ENCODE data around the gene OR5M3. TPM values are rescaled to one million over a fixed set of nuclear protein-coding genes. Genes with fewer than 3 reads are reported as not detected.

The OR5M3 gene
- total RNA-seq, 4 donors from 2014 or later: not detected

DNA sequence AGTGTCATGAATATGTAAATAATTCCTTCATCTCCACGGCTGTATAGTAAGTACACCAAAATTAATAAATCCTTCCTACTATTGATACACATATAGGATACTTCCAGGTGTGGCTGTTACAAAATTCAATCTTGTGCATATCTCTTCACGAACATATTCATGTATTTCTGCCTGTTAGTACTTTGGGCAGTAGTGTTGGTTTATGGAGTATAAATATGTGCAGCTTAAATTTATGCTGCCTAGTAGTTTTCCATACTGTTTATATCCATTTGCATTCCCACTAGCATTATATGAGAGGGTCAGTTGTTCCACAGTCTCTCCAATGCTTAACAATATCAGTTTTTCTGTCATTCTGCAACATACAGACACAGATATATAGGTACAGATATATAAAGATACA is 22.0 kb upstream of the OR5M3 start:
- no peak for DNase-seq (ENCODE audit: low spot score in 2 of 2)
- H3K36me3 ChIP-seq: no peaks in the 10 kb centered on the region
- H3K9me3 ChIP-seq: peaks cover 0 to 8% (median 0%) of the 10 kb centered on the region in 4 donors
- no peaks in the 10 kb centered on the region for H3K27me3 ChIP-seq
- no peak overlapping the region for H3K27ac ChIP-seq
- no peaks in the 10 kb centered on the region for H3K4me1 ChIP-seq
- TF ChIP-seq, protein P1, sequence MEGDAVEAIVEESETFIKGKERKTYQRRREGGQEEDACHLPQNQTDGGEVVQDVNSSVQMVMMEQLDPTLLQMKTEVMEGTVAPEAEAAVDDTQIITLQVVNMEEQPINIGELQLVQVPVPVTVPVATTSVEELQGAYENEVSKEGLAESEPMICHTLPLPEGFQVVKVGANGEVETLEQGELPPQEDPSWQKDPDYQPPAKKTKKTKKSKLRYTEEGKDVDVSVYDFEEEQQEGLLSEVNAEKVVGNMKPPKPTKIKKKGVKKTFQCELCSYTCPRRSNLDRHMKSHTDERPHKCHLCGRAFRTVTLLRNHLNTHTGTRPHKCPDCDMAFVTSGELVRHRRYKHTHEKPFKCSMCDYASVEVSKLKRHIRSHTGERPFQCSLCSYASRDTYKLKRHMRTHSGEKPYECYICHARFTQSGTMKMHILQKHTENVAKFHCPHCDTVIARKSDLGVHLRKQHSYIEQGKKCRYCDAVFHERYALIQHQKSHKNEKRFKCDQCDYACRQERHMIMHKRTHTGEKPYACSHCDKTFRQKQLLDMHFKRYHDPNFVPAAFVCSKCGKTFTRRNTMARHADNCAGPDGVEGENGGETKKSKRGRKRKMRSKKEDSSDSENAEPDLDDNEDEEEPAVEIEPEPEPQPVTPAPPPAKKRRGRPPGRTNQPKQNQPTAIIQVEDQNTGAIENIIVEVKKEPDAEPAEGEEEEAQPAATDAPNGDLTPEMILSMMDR (IDR thresholded peaks at IDR 0.05): no peak
- no peak for TF ChIP-seq POLR2A (IDR thresholded peaks at IDR 0.05)
- no peak for TF ChIP-seq EP300 (IDR thresholded peaks at IDR 0.05)
- H3K4me3 ChIP-seq: no peak overlapping the region
- 82 to 85% methylated on average over 2 of the region's 2 CpGs for WGBS, 2 donors

DNA sequence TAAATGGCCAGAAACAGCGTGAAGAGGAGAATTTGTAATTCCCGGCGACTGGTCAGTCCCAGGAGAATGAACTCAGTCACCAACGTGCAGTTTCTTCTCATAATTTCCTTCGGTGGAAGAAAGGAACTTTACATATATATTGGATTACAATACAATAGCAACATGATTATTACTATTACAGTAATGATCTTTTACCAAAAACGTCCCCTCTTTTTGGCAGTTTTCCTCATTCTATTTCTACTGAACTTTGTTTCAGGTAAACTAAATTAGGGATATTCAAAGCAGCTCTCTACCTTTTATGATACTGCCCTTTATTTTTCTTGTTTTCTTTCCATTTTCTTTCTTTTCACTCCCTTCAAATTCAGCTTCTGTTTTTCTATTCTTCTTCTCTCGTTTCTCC is 18.1 kb upstream of the OR5M3 start, which contains the start of gene OR5M8:
OR5M8 (minus strand) TSS at position 101 of the 400 bp plus-strand sequence; CDS start at position 101, 0 bp downstream.
- peaks cover 0 to 2% (median 0%) of the 10 kb centered on the region in 4 donors for H3K9me3 ChIP-seq
- DNase-seq (ENCODE audit: low spot score in 2 of 2): no peak
- 80 to 81% methylated on average over 7 of the region's 7 CpGs for WGBS, 2 donors

DNA sequence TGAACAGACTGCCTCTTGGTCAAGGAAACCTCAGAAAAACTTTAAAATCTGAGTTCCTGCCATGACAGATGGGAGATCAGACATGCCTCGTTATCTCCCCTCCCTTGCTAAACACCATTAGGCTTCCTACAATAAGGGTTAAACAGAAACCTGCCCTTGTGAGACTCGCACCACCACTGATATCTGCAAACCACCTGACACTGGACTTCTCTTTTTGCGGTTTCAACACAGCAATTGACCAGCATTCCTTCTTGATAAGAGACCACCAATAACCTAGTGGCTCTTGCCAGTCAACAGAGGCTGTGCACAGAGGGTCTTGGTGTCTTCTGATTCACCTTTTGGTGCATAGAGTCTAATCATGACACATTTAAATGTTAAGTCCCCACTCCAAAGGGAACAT is 13.6 kb upstream of the OR5M3 start:
- no peak for DNase-seq (ENCODE audit: low spot score in 2 of 2)
- no peaks in the 10 kb centered on the region for H3K36me3 ChIP-seq
- no peaks in the 10 kb centered on the region for H3K27me3 ChIP-seq
- TF ChIP-seq, protein P1 (IDR thresholded peaks at IDR 0.05): no peak
- TF ChIP-seq EP300 (IDR thresholded peaks at IDR 0.05) (no peak), POLR2A (IDR thresholded peaks at IDR 0.05) (no peak)
- H3K4me1 ChIP-seq: no peaks in the 10 kb centered on the region
- no peak overlapping the region for H3K4me3 ChIP-seq
- WGBS, 2 donors: 75 to 77% methylated on average over 3 of the region's 3 CpGs
- H3K9me3 ChIP-seq: peaks cover 0 to 2% (median 0%) of the 10 kb centered on the region in 4 donors
- no peak overlapping the region for H3K27ac ChIP-seq

More for the DNA sequence above, 18.1 kb upstream of the OR5M3 start, which contains the start of gene OR5M8:
- Histone ChIP-seq H3K27me3 (no peaks in the 10 kb centered on the region), H3K36me3 (no peaks in the 10 kb centered on the region), H3K4me3 (no peak within 1 kb of the TSS), H3K4me1 (no peaks in the 10 kb centered on the region), H3K27ac (no peak within 1 kb of the TSS)
- TF ChIP-seq, protein P1 (IDR thresholded peaks at IDR 0.05): no peak
- TF ChIP-seq EP300 (IDR thresholded peaks at IDR 0.05) (no peak), POLR2A (IDR thresholded peaks at IDR 0.05) (no peak)

DNA sequence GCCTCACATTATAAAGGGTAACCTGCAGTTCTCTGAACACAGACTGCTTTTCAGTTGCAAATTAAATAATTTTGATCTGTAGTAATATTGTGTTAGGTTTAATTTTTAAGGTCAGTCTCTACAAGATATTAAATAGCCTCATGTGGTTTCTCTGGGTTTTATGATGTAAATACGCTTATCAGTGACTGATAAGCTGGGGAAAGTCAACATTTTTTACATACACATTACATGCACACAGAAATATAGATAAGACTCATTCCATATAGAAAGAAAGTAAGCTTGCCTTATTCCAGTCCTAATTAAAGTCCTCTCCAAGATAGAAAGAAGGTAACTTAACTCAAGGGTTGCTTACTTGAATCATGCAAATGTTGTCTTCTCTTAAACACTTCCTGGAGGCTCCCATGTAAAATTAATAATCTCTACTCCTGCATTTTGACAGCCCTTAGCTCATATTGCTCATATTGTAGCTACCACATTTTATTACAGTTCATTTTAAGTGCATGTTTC is 1.6 kb upstream of the OR5M3 start:
- DNase-seq (ENCODE audit: low spot score in 2 of 2): no peak
- no peaks in the 10 kb centered on the region for H3K4me1 ChIP-seq
- no peaks in the 10 kb centered on the region for H3K36me3 ChIP-seq
- no peak overlapping the region for H3K4me3 ChIP-seq
- 70 to 76% methylated on average over 1 of the region's 1 CpG for WGBS, 2 donors
- H3K9me3 ChIP-seq: no peaks in the 10 kb centered on the region
- no peaks in the 10 kb centered on the region for H3K27me3 ChIP-seq
- TF ChIP-seq EP300 (IDR thresholded peaks at IDR 0.05) (no peak), POLR2A (IDR thresholded peaks at IDR 0.05) (no peak)
- TF ChIP-seq, protein P1 (IDR thresholded peaks at IDR 0.05): no peak
- H3K27ac ChIP-seq: no peak overlapping the region

DNA sequence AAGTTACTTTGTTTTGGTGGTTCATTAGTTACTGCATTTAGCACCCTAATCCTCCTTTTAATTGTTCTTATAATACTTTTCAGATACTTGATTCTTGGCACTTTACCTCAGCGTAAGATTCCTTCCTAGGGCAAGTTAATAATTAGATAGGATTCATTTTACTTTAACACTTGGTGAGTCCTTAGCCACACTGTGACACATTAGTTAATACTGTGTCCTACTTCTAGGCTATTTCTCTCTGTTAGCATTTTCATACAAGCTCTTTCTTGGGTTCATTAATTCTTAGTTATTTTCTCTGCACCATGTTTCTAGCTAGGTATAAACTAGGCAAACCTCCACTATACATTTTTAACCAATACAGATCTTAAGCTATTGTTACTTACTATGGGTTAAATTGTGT is 16.1 kb downstream of the OR5M3 start:
- WGBS, 2 donors: 94 to 100% methylated on average over 1 of the region's 1 CpG
- H3K9me3 ChIP-seq: no peaks in the 10 kb centered on the region
- TF ChIP-seq EP300 (IDR thresholded peaks at IDR 0.05): no peak
- no peak for TF ChIP-seq POLR2A (IDR thresholded peaks at IDR 0.05)
- TF ChIP-seq, protein P1 (IDR thresholded peaks at IDR 0.05): no peak

More for the DNA sequence above, 16.1 kb downstream of the OR5M3 start:
- no peak overlapping the region for H3K27ac ChIP-seq
- H3K4me1 ChIP-seq: no peaks in the 10 kb centered on the region
- no peak overlapping the region for H3K4me3 ChIP-seq
- no peak for DNase-seq (ENCODE audit: low spot score in 2 of 2)
- no peaks in the 10 kb centered on the region for H3K36me3 ChIP-seq
- H3K27me3 ChIP-seq: no peaks in the 10 kb centered on the region
